ENCODE measurements around the gene IRS4.

- TF ChIP-seq CTCF (IDR thresholded peaks at IDR 0.05) (no peak), POLR2A (IDR thresholded peaks at IDR 0.05; ENCODE audit: low read depth) (no peak), EP300 (IDR thresholded peaks at IDR 0.05) (no peak)
These were observed 1.2 kb downstream of the IRS4 start for GRCh38 chrX:108735091-108735678.
